SK-N-SH (cell line): ENCODE results near the gene RET. TPM values are rescaled to one million over a fixed set of nuclear protein-coding genes. Genes with fewer than 3 reads are reported as not detected.

ENCODE experiments used
- CTCF ChIA-PET: fragments of 300-600, 350-600 bp; formaldehyde crosslinking; extraction: SDS; loops from one replicate; lab custom pipeline; 2021; lab: Yijun Ruan, JAX
- POLR2A ChIA-PET: fragments of 350-600 bp; sonication (Branson Sonifier 250); formaldehyde crosslinking; extraction: SDS; loops from one replicate; lab custom pipeline; 2020; ENCODE audit warnings: antibody characterized with exemption, inconsistent platforms; lab: Yijun Ruan, JAX
- DNase-seq: peaks from one replicate; pipeline ENCODE4 v3.0.0; 2012
- H2AFZ ChIP-seq: fragments of 200-600 bp; sonication (generic); 2 replicates; pipeline ENCODE4 v1.8.1; 2016; ENCODE audit warnings: antibody characterized with exemption, mild to moderate bottlenecking, low read depth
- H3F3A ChIP-seq: fragments of 200-600 bp; sonication (generic); replicated peaks from 2 replicates; pipeline ENCODE3; 2016; ENCODE audit warnings: antibody characterized with exemption, mild to moderate bottlenecking; ENCODE audit not compliant: insufficient read depth
- H3K27ac ChIP-seq, 2 experiments: fragments of 200-500 bp in 1 of 2; fragments of 200-600 bp in 1 of 2; sonication (Bioruptor generic) in 1 of 2; sonication (generic), shearing (Covaris generic) in 1 of 2; 2 replicates each; pipeline versions ENCODE4 v1.5.1 to v1.6.1; 2014 to 2016; ENCODE audit warnings: low read depth in 2 of 2, inconsistent platforms in 1 of 2, low read length in 1 of 2, mild to moderate bottlenecking in 1 of 2, mixed read lengths in 1 of 2
- H3K27me3 ChIP-seq: fragments of 200-600 bp; sonication (generic), shearing (Covaris generic); 2 replicates; pipeline ENCODE4 v1.6.1; 2016; ENCODE audit warnings: mixed run types; ENCODE audit not compliant: insufficient read depth
- H3K36me3 ChIP-seq, 2 experiments: fragments of 200-500 bp in 1 of 2; fragments of 200-600 bp in 1 of 2; sonication (Bioruptor generic) in 1 of 2; sonication (generic) in 1 of 2; replicated peaks in 1 of 2; 2 replicates each; pipeline versions ENCODE3 to v1.5.1; 2014 to 2016; ENCODE audit warnings: low read length in 1 of 2, mild to moderate bottlenecking in 1 of 2; ENCODE audit not compliant: insufficient read depth in 2 of 2, control insufficient read depth in 1 of 2
- H3K4me1 ChIP-seq, 2 experiments: fragments of 200-500 bp in 1 of 2; fragments of 200-600 bp in 1 of 2; sonication (Bioruptor generic) in 1 of 2; sonication (generic), shearing (Covaris generic) in 1 of 2; 2 replicates each; pipeline versions ENCODE4 v1.5.1 to v1.6.1; 2014 to 2016; ENCODE audit warnings: low read depth in 1 of 2, low read length in 1 of 2, mixed run types in 1 of 2; ENCODE audit not compliant: insufficient read depth in 2 of 2, control insufficient read depth in 1 of 2
- H3K4me2 ChIP-seq: fragments of 200-600 bp; sonication (generic), shearing (Covaris generic); 2 replicates; pipeline ENCODE4 v1.6.1; 2017; ENCODE audit warnings: mixed run types
- H3K4me3 ChIP-seq, 2 experiments: fragments of 200-500 bp in 1 of 2; fragments of 200-600 bp in 1 of 2; sonication (Bioruptor generic) in 1 of 2; sonication (generic), shearing (Covaris generic) in 1 of 2; 2 replicates each; pipeline versions ENCODE4 v1.5.1 to v1.8.1; 2014 to 2016; ENCODE audit warnings: low read depth in 2 of 2, inconsistent platforms in 1 of 2, low read length in 1 of 2, mild to moderate bottlenecking in 1 of 2, mixed read lengths in 1 of 2, moderate library complexity in 1 of 2
- H3K79me2 ChIP-seq: fragments of 200-600 bp; sonication (generic); 2 replicates; pipeline ENCODE4 v1.8.1; 2017; ENCODE audit warnings: mild to moderate bottlenecking; ENCODE audit not compliant: insufficient read depth
- H3K9ac ChIP-seq: fragments of 200-600 bp; sonication (generic); 2 replicates; pipeline ENCODE4 v1.6.1; 2017; ENCODE audit warnings: mixed run types
- H3K9me2 ChIP-seq: fragments of 200-600 bp; sonication (generic); 2 replicates; pipeline ENCODE4 v1.6.1; 2017; ENCODE audit warnings: mixed run types
- H3K9me3 ChIP-seq: fragments of 200-600 bp; sonication (generic); 2 replicates; pipeline ENCODE4 v1.6.1; 2017; ENCODE audit warnings: mixed run types, mild to moderate bottlenecking, moderate library complexity
- H4K20me1 ChIP-seq: fragments of 200-600 bp; sonication (generic); 2 replicates; pipeline ENCODE4 v1.6.1; 2017; ENCODE audit warnings: mild to moderate bottlenecking, mixed run types; ENCODE audit not compliant: insufficient read depth
- CTCF ChIP-seq: fragments of 200-600 bp; sonication (generic); IDR thresholded peaks from 2 replicates; pipeline ENCODE4 v1.6.1; 2017; ENCODE audit warnings: antibody characterized with exemption, mild to moderate bottlenecking, moderate library complexity
- ELF1 ChIP-seq: IDR thresholded peaks from 2 replicates; pipeline ENCODE4 v1.4.0; 2012
- EZH2phosphoT487 ChIP-seq: fragments of 200-600 bp; sonication (generic); IDR thresholded peaks from 2 replicates; pipeline ENCODE4 v1.6.1; 2017; ENCODE audit warnings: low read depth, mixed run types, mild to moderate bottlenecking, antibody characterized with exemption, moderate library complexity, borderline replicate concordance
- FOXJ3 ChIP-seq: sonication (generic); formaldehyde crosslinking; IDR thresholded peaks from 2 replicates; pipeline ENCODE4 v1.5.1; 2020; ENCODE audit warnings: mild to moderate bottlenecking, missing genetic modification reagents
- GATA2 ChIP-seq: sonication (generic); formaldehyde crosslinking; IDR thresholded peaks from 2 replicates; pipeline ENCODE4 v1.5.0; 2020; ENCODE audit warnings: mild to moderate bottlenecking, missing genetic modification reagents
- MEF2A ChIP-seq: IDR thresholded peaks from 2 replicates; pipeline ENCODE4 v1.4.0; 2012; ENCODE audit warnings: low read depth, borderline replicate concordance
- MXI1 ChIP-seq: IDR thresholded peaks from 2 replicates; pipeline ENCODE4 v1.6.1; 2012; ENCODE audit warnings: mild to moderate bottlenecking, low read depth, low read length, improper control_type of control experiment
- NFIC ChIP-seq: IDR thresholded peaks from 2 replicates; pipeline ENCODE4 v1.4.0; 2012; ENCODE audit warnings: borderline replicate concordance
- POLR2AphosphoS5 ChIP-seq: IDR thresholded peaks from 2 replicates; pipeline ENCODE4 v1.6.1; 2012; ENCODE audit warnings: low read depth, low read length
- REST ChIP-seq: IDR thresholded peaks from 2 replicates; pipeline ENCODE4 v1.6.1; 2012; ENCODE audit warnings: mild to moderate bottlenecking, low read depth, low read length, moderate library complexity
- RFX5 ChIP-seq: IDR thresholded peaks from 2 replicates; pipeline ENCODE4 v1.6.1; 2012; ENCODE audit warnings: mild to moderate bottlenecking, improper control_type of control experiment, low read length
- SMC3 ChIP-seq: IDR thresholded peaks from 2 replicates; pipeline ENCODE4 v1.6.1; 2012; ENCODE audit warnings: low read depth, low read length, improper control_type of control experiment
- TCF12 ChIP-seq: IDR thresholded peaks from 2 replicates; pipeline ENCODE4 v1.4.0; 2012
- TEAD4 ChIP-seq: IDR thresholded peaks from 2 replicates; pipeline ENCODE4 v1.4.0; 2012; ENCODE audit warnings: mild to moderate bottlenecking, borderline replicate concordance; ENCODE audit not compliant: insufficient read depth
- YY1 ChIP-seq: IDR thresholded peaks from 2 replicates; pipeline ENCODE4 v1.4.0; 2012; ENCODE audit warnings: low read depth, mild to moderate bottlenecking
- WGBS: methylation state at CpG from one replicate; pipeline ENCODE4 v1.1.6; 2017; ENCODE audit warnings: low lambda C conversion rate; 5-methylcytosine and 5-hydroxymethylcytosine counted together
- polyA plus RNA-seq, 3 experiments: library from polyadenylated mRNA; depleted of rRNA; stranded (reverse); fragments of >200 nt; gene quantifications; 2 replicates each; pipeline ENCODE4 v1.2.3, GENCODE V29; 2012

The RET gene
- polyA plus RNA-seq, 1 of the 3 experiments (the other 2 are of a cell fraction): 3.2 TPM

DNA sequence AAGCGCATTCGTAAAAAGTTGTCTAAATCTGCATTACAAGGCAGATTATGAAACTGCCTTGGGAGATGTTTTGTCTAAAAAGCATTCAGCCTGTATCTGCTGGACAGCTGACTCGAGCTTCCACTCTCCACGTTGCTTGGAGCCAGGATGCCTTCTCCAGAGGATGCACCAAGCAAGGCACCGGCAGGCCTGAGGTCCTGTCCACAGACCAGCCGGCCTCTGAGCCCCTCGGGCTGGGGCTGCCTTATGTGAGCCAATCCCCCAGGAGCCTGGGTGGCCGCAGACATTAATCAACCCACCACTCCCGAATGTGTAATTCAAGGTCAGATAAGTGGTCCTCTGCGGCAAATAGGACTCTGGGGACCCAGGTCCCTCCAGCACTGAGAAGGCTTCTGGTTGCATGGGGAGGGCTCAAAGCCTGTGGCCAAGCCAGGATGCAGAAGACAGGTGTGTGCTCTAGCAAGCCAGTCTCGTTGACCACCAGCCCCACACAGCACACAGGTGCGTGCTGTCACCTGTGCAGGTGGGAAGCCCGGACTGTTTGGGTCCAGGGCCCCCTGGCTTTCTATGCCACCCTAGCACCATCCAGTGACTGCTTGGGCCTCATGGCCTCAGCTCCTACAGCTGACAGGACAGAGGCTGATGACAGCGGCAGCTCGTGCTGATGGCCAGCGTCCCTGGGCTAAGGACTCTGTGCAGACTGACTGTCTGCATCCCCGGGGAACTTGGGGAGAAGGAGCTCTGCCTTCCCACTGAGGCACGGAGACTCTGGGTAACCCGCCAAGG, 4.8 kb upstream of the RET start:
- ChIA-PET POLR2A (interaction anchor here (1.8 kb wide), 1 partner anchor 101 kb away, joined by 9 read pairs; no protein-coding TSS in a partner anchor), CTCF (interaction anchor here (5.1 kb wide), 1 partner anchor 16 kb away, joined by 19 read pairs; no protein-coding TSS in a partner anchor)
- no peaks in the 10 kb centered on the region for H3K36me3 ChIP-seq
- WGBS: 67% methylated on average over 17 of the region's 19 CpGs
- H3K27ac ChIP-seq: peak overlapping the region in 1 of 2 experiments; percentile 88; a peak in 2 of 4 replicates
- TF ChIP-seq YY1 (no peak), MXI1 (no peak), POLR2AphosphoS5 (no peak), NFIC (no peak), REST (no peak), SMC3 (no peak), TEAD4 (no peak), TCF12 (no peak), EZH2phosphoT487 (no peak), RFX5 (no peak), MEF2A (no peak), FOXJ3 (CRISPR knock-in tag) (no peak), ELF1 (no peak), CTCF (no peak), GATA2 (no peak)
- H3K9me3 ChIP-seq: no peaks in the 10 kb centered on the region
- no peak overlapping the region for H3K4me3 ChIP-seq
- H3K9me2 ChIP-seq: no peaks in the 10 kb centered on the region
- H2AFZ ChIP-seq: no peak overlapping the region
- H3K4me2 ChIP-seq: no peak overlapping the region
- H3K27me3 ChIP-seq: no peaks in the 10 kb centered on the region; the same call in 1 of the 2 replicates
- peaks cover 0 to 85% of the 10 kb centered on the region in 2 experiments; a peak in 1 of 4 replicates for H3K4me1 ChIP-seq
- H3K79me2 ChIP-seq: no peaks in the 10 kb centered on the region
- H3F3A ChIP-seq: no peaks in the 10 kb centered on the region
- H4K20me1 ChIP-seq: no peaks in the 10 kb centered on the region
- no peak overlapping the region for H3K9ac ChIP-seq
- DNase-seq: peak; percentile 68
